Mucosa of descending colon (tissue), 3 donors: ENCODE data around the gene SVEP1. TPM values are rescaled to one million over a fixed set of nuclear protein-coding genes. Genes with fewer than 3 reads are reported as not detected.
A peak's percentile ranks its signal among the peaks of the same experiment; 100 is the strongest.

Source experiments
- ATAC-seq: fragments of 200-7000 bp; cut with Tn5 transposase; one replicate; pipeline ENCODE4 v1.9.1; 2020; ENCODE audit warnings: mild to moderate bottlenecking, moderate library complexity
- DNase-seq, 3 donors: peaks; one replicate each; pipeline ENCODE4 v3.0.0-alpha.2; 2020
- H3K36me3 ChIP-seq: fragments of 200-600 bp; one replicate; pipeline ENCODE4 v1.8.0; 2021; ENCODE audit warnings: low read depth, mild to moderate bottlenecking
- H3K4me1 ChIP-seq: fragments of 200-600 bp; one replicate; pipeline ENCODE4 v1.8.0; 2021; ENCODE audit warnings: low read depth, mild to moderate bottlenecking
- H3K4me3 ChIP-seq: fragments of 200-600 bp; one replicate; pipeline ENCODE4 v1.8.0; 2021; ENCODE audit warnings: mild to moderate bottlenecking
- H3K9me3 ChIP-seq: fragments of 200-600 bp; one replicate; pipeline ENCODE4 v1.8.0; 2021; ENCODE audit warnings: mild to moderate bottlenecking
- intact Hi-C, 2 donors: fragments of 100-400 bp; cut with DNase I in 1 of 2; cut with micrococcal nuclease in 1 of 2; formaldehyde crosslinking; loops; one replicate each; pipeline versions ENCODE4 v1.11.0 to v1.11.1; 2022; cut with DNase I, micrococcal nuclease
- total RNA-seq, 3 donors: library from RNA; stranded (reverse); fragmentation: NEBNext Ultra II Directional in 2 of 3; extraction: Animal tissue kit (Norgen Biotek cat#: 25700) in 2 of 3; gene quantifications; one replicate each; pipeline versions ENCODE4 v1.2.1 to v1.2.4, GENCODE V29; 2021 to 2023
- TF ChIP-seq, protein P1 (sequence below): fragments of 200-600 bp; IDR thresholded peaks from one replicate; pipeline ENCODE4 v1.8.0; 2022; ENCODE audit warnings: antibody characterized with exemption, mild to moderate bottlenecking
- donor health status: DM: no; HTN: no; CAD: no; lungs with moderate emphysema.
- donor health status: DM: no; HTN: no; CAD: no.
- donor health status: DM: no; HTN: yes; CAD: no.

The SVEP1 gene
- total RNA-seq, 3 donors from 2014 or later = 3.6 to 20.4 (median 12.0) TPM

- intact Hi-C loops = no loop called here
- Histone ChIP-seq H3K4me1 (no peaks in the 10 kb centered on the region), H3K36me3 (no peaks in the 10 kb centered on the region), H3K9me3 (no peaks in the 10 kb centered on the region), H3K4me3 (no peak overlapping the region)
- TF ChIP-seq, protein P1, sequence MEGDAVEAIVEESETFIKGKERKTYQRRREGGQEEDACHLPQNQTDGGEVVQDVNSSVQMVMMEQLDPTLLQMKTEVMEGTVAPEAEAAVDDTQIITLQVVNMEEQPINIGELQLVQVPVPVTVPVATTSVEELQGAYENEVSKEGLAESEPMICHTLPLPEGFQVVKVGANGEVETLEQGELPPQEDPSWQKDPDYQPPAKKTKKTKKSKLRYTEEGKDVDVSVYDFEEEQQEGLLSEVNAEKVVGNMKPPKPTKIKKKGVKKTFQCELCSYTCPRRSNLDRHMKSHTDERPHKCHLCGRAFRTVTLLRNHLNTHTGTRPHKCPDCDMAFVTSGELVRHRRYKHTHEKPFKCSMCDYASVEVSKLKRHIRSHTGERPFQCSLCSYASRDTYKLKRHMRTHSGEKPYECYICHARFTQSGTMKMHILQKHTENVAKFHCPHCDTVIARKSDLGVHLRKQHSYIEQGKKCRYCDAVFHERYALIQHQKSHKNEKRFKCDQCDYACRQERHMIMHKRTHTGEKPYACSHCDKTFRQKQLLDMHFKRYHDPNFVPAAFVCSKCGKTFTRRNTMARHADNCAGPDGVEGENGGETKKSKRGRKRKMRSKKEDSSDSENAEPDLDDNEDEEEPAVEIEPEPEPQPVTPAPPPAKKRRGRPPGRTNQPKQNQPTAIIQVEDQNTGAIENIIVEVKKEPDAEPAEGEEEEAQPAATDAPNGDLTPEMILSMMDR = no peak
- ATAC-seq (no peak), DNase-seq (no peak)
These were observed 222.0 kb downstream of the SVEP1 start for GRCh38 chr9:110357505-110357904.

- H3K4me3 ChIP-seq = no peak overlapping the region
- TF ChIP-seq, protein P1 = no peak
- no peaks in the 10 kb centered on the region for H3K9me3 ChIP-seq
- intact Hi-C loops = no loop called here
- DNase-seq = no peak
- no peaks in the 10 kb centered on the region for H3K4me1 ChIP-seq
- H3K36me3 ChIP-seq = no peaks in the 10 kb centered on the region
- no peak for ATAC-seq
These were observed 222.7 kb downstream of the SVEP1 start for GRCh38 chr9:110356639-110357395.

DNA sequence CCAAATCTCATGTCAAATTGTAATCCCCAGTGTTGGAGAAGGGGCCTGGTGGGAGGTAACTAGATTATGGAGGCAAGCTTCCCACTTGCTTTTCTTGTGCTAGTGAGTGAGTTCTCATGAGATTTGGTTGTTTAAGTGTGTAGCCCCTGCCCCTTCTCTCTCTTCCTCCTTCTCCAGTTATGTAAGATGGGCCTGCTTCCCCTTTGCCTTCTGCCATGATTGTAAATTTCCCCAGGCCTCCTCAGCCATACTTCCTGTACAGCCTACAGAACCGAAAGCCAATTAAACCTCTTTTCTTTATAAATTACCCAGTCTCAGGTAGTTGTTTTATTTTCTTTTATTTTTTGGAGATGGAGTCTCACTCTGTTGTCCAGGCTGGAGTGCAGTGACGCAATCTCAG is 223.6 kb downstream of the SVEP1 start:
- intact Hi-C loops = no loop called here
- no peak for ATAC-seq
- Histone ChIP-seq H3K4me3 (no peak overlapping the region), H3K4me1 (peaks cover 5% of the 10 kb centered on the region), H3K36me3 (no peaks in the 10 kb centered on the region), H3K9me3 (no peaks in the 10 kb centered on the region)
- TF ChIP-seq, protein P1 = no peak
- no peak for DNase-seq

DNA sequence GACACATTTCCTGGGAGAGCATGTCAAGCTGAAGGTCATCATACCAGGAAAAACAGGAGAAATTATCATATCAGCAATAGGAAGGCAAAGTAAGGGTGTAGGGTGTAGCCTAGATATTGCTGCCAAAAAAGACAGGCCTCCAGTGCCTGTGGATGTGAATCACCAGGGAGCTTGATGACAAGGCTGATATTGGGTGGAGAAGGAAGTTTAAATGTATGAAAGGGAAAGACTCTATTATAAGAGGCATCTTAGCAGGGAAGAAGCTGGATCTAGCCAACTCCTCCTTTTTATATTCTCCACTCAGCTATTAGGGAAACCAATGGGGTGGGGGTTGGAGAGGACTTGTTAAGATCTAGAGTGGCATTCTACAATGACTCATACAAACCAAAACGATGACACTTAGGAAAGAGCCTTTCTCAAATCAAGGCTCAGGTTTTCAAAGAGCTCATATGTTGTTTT is 228.5 kb downstream of the SVEP1 start:
- peaks cover 5% of the 10 kb centered on the region for H3K4me1 ChIP-seq
- H3K36me3 ChIP-seq = no peaks in the 10 kb centered on the region
- peak in 1 of 3 donors; percentile 2 for DNase-seq
- peak; percentile 95 for ATAC-seq
- H3K9me3 ChIP-seq = no peaks in the 10 kb centered on the region
- H3K4me3 ChIP-seq = no peak overlapping the region
- TF ChIP-seq, protein P1 = no peak
- intact Hi-C loops = no loop called here

DNA sequence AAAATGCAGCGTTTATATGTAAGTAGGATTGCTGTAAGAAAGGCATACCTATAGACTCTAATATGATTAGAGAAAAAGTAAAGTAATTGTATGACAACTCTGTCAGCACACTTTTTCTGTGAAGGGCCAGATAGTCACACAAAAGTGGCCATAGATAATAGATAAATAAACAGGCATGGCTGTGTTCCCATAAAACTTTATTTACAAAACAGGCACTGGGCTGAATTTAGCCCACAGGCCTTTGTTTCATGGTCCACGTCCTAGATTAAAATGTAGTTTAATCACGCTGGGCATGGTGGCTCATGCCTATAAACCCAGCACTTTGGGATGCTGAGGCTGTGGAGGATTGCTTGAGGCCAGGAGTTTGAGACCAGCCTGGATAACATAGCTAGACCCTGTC is 233.2 kb downstream of the SVEP1 start:
- Histone ChIP-seq H3K4me3 (no peak overlapping the region), H3K4me1 (peaks cover under 1% of the 10 kb centered on the region), H3K9me3 (no peaks in the 10 kb centered on the region), H3K36me3 (no peaks in the 10 kb centered on the region)
- intact Hi-C loops = no loop called here
- TF ChIP-seq, protein P1 = no peak
- DNase-seq (no peak), ATAC-seq (no peak)
